HepG2 (cell line): ENCODE results near the gene ZNF684. TPM values are rescaled to one million over a fixed set of nuclear protein-coding genes. Genes with fewer than 3 reads are reported as not detected.
A peak's percentile ranks its signal among the peaks of the same experiment; 100 is the strongest.

ENCODE experiments used
- ATAC-seq: fragments of 200-7000 bp; cut with Tn5 transposase; 3 replicates; pipeline ENCODE4 v1.9.1; 2020; ENCODE audit warnings: mild to moderate bottlenecking, moderate library complexity
- BruUV-seq: library from RNA; stranded (reverse); fragments of 400-500 nt; replicated peaks from 2 replicates; lab custom pipeline; 2021; lab: Mats Ljungman, UMichigan
- CTCF ChIA-PET: fragments of 300-600 bp; formaldehyde crosslinking; extraction: SDS; loops from one replicate; lab custom pipeline; 2021; ENCODE audit warnings: low total read pairs, inconsistent platforms, low intra/inter-chr PET ratio; lab: Yijun Ruan, JAX
- POLR2A ChIA-PET: fragments of 350-600 bp; sonication (Branson Sonifier 250); formaldehyde crosslinking; loops from one replicate; lab custom pipeline; 2020; ENCODE audit warnings: antibody characterized with exemption, inconsistent platforms; lab: Yijun Ruan, JAX
- DNase-seq: peaks from one replicate; pipeline ENCODE4 v3.0.0-alpha.2; 2015; ENCODE audit warnings: low spot score
- FAIRE-seq: peaks from 3 replicates; lab custom pipeline; 2011; peaks lifted over from hg19 to GRCh38; lab: Jason Lieb, UNC
- H2AFZ ChIP-seq: one replicate; pipeline ENCODE4 v1.6.1; 2011; ENCODE audit warnings: low read length, inconsistent platforms
- H3K27ac ChIP-seq: fragments of 300-600 bp; 3 replicates; pipeline ENCODE4 v1.8.0; 2011; ENCODE audit warnings: mixed run types, mild to moderate bottlenecking, mixed read lengths, low read length, inconsistent platforms; ENCODE audit not compliant: insufficient read depth; ENCODE audit errors: extremely low read length
- H3K27me3 ChIP-seq, 2 experiments: fragments of 200-600 bp in 1 of 2; 2 replicates in 1 of 2; 3 replicates in 1 of 2; pipeline versions ENCODE4 v1.6.0 to v1.8.0; 2011; ENCODE audit warnings: low read length in 2 of 2, mild to moderate bottlenecking in 2 of 2, moderate library complexity in 2 of 2, inconsistent platforms in 1 of 2; ENCODE audit not compliant: insufficient read depth in 2 of 2, control insufficient read depth in 1 of 2
- H3K36me3 ChIP-seq, 2 experiments: fragments of 200-600 bp in 1 of 2; replicated peaks in 1 of 2; 2 replicates in 1 of 2; 3 replicates in 1 of 2; pipeline versions ENCODE4 v1.5.1 to v1.8.0; 2011; ENCODE audit warnings: low read length in 2 of 2, inconsistent platforms in 1 of 2; ENCODE audit not compliant: insufficient read depth in 2 of 2, control insufficient read depth in 1 of 2
- H3K4me1 ChIP-seq: 2 replicates; pipeline ENCODE4 v1.5.1; 2012; ENCODE audit warnings: low read length, inconsistent platforms; ENCODE audit not compliant: insufficient read depth
- H3K4me2 ChIP-seq: 2 replicates; pipeline ENCODE4 v1.6.0; 2011; ENCODE audit warnings: low read depth, low read length, inconsistent platforms
- H3K4me3 ChIP-seq, 3 experiments: fragments of 200-600 bp in 1 of 3; sonication (generic), shearing (Covaris generic) in 1 of 3; replicated peaks in 1 of 3; 2 replicates each; pipeline ENCODE4 v1.5.1; 2011 to 2016; ENCODE audit warnings: low read length in 3 of 3, inconsistent platforms in 2 of 3, low read depth in 2 of 3, mild to moderate bottlenecking in 2 of 3, control low read depth in 1 of 3, mixed read lengths in 1 of 3; ENCODE audit not compliant: insufficient read depth in 1 of 3
- H3K79me2 ChIP-seq: one replicate; pipeline ENCODE4 v1.6.1; 2011; ENCODE audit warnings: low read length, inconsistent platforms; ENCODE audit not compliant: insufficient read depth
- H3K9ac ChIP-seq: 2 replicates; pipeline ENCODE4 v1.6.0; 2011; ENCODE audit warnings: mild to moderate bottlenecking, low read depth, low read length, inconsistent platforms; ENCODE audit not compliant: insufficient read depth
- H3K9me3 ChIP-seq: 2 replicates; pipeline ENCODE4 v1.5.1; 2012; ENCODE audit warnings: mild to moderate bottlenecking, low read length
- H4K20me1 ChIP-seq: 2 replicates; pipeline ENCODE4 v1.6.0; 2011; ENCODE audit warnings: inconsistent platforms, mild to moderate bottlenecking, low read length, moderate library complexity; ENCODE audit not compliant: insufficient read depth
- CERS6 ChIP-seq: sonication (generic); formaldehyde crosslinking; IDR thresholded peaks from 2 replicates; pipeline ENCODE4 v1.5.0; 2020; ENCODE audit warnings: missing genetic modification reagents
- EED ChIP-seq: sonication (generic); formaldehyde crosslinking; IDR thresholded peaks from 2 replicates; pipeline ENCODE4 v1.5.0; 2020; ENCODE audit warnings: mild to moderate bottlenecking, missing genetic modification reagents
- KLF6 ChIP-seq: IDR thresholded peaks from 2 replicates; pipeline ENCODE4 v1.8.0; 2016; ENCODE audit warnings: missing biosample characterization, missing genetic modification reagents
- MAFF ChIP-seq: IDR thresholded peaks from 2 replicates; pipeline ENCODE4 v1.6.1; 2011; ENCODE audit warnings: low read depth, low read length, improper control_type of control experiment
- MNT ChIP-seq: fragments of 450-650 bp; IDR thresholded peaks from 2 replicates; pipeline ENCODE4 v1.6.1; 2016
- MTF1 ChIP-seq: sonication (generic); formaldehyde crosslinking; IDR thresholded peaks from 2 replicates; pipeline ENCODE4 v1.5.0; 2020; ENCODE audit warnings: missing genetic modification reagents
- NFIC ChIP-seq: IDR thresholded peaks from 2 replicates; pipeline ENCODE4 v1.6.1; 2012; ENCODE audit warnings: mild to moderate bottlenecking, low read length, inconsistent platforms
- PRDM4 ChIP-seq: sonication (generic); formaldehyde crosslinking; IDR thresholded peaks from 2 replicates; pipeline ENCODE4 v1.9.0; 2021; ENCODE audit warnings: missing genetic modification reagents, borderline replicate concordance
- RELA ChIP-seq: sonication (generic); formaldehyde crosslinking; IDR thresholded peaks from 2 replicates; pipeline ENCODE4 v1.4.0; 2020; ENCODE audit warnings: missing genetic modification reagents
- THAP9 ChIP-seq: sonication (generic); formaldehyde crosslinking; IDR thresholded peaks from 2 replicates; pipeline ENCODE4; 2020; ENCODE audit warnings: missing genetic modification reagents, mild to moderate bottlenecking, borderline replicate concordance
- ZBTB7A ChIP-seq: sonication (generic); formaldehyde crosslinking; IDR thresholded peaks from 2 replicates; pipeline ENCODE4 v1.8.0; 2022; ENCODE audit warnings: mild to moderate bottlenecking, missing genetic modification reagents
- WGBS: methylation state at CpG from one replicate; pipeline ENCODE4 v1.1.6; 2017; ENCODE audit warnings: low lambda C conversion rate; 5-methylcytosine and 5-hydroxymethylcytosine counted together
- in situ Hi-C: cut with HindIII; loops from 2 replicates; pipeline ENCODE4 v1.10.0; 2017; ENCODE audit warnings: low pct_unique_long_range_greater_than_20kb; ENCODE audit not compliant: extremely low pct_ligation_motif_present
- intact Hi-C: fragments of 100-400 bp; cut with micrococcal nuclease; formaldehyde crosslinking; loops from one replicate; pipeline ENCODE4 v1.10.0; 2022; ENCODE audit not compliant: unreplicated experiment
- polyA plus RNA-seq, 8 experiments: library from polyadenylated mRNA; depleted of rRNA in 3 of 8; stranded (reverse) in 7 of 8; unstranded in 1 of 8; fragments of >200 nt; fragmentation: Illumina TruSeq in 4 of 8; extraction: Trizol in 4 of 8; gene quantifications; 2 replicates each; pipeline versions ENCODE4 v1.2.1 to v1.2.3, GENCODE V29; 2011 to 2016; ENCODE audit warnings: low read depth in 4 of 8, missing spikeins in 1 of 8, mixed read lengths in 1 of 8; ENCODE audit not compliant: insufficient read depth in 1 of 8
- total RNA-seq, 5 experiments: library from RNA; depleted of rRNA; stranded (reverse); fragments of >200 nt; fragmentation: Illumina TruSeq; extraction: Trizol; gene quantifications; 2 replicates each; pipeline ENCODE4 v1.2.3, GENCODE V29; 2016; ENCODE audit warnings: low read depth in 1 of 5

Gene ZNF684
- total and polyA plus RNA-seq, 2 of the 13 experiments (the other 11 are each of a cell fraction or from before 2014, with no cell fraction given) = 6.5 to 15.2 TPM

GRCh38 chr1:40593449-40594186 lies 62.2 kb downstream of the ZNF684 start (continued):
- TF ChIP-seq PRDM4 (CRISPR knock-in tag) = no peak
- no peak for TF ChIP-seq NFIC
- TF ChIP-seq MAFF = no peak

GRCh38 chr1:40594187-40594531 lies 62.7 kb downstream of the ZNF684 start:
- in situ Hi-C loops = no loop called here
- no peak for DNase-seq
- no peak overlapping the region for H3K27ac ChIP-seq
- no TSS peak for BruUV-seq
- peaks cover 0 to 19% of the 10 kb centered on the region in 2 experiments; a peak in 2 of 5 replicates for H3K27me3 ChIP-seq
- WGBS = 11% methylated on average over 3 of the region's 3 CpGs
- ChIA-PET POLR2A (no interaction called here), CTCF (no interaction called here)
- H4K20me1 ChIP-seq = no peaks in the 10 kb centered on the region
- H2AFZ ChIP-seq = no peak overlapping the region
- intact Hi-C loops = no loop called here
- no peaks in the 10 kb centered on the region; the same call in 1 of the 2 replicates for H3K4me1 ChIP-seq
- H3K79me2 ChIP-seq = no peaks in the 10 kb centered on the region
- no peak for FAIRE-seq
- no peaks in the 10 kb centered on the region for H3K36me3 ChIP-seq
- TF ChIP-seq CERS6 (no peak), MNT (peak; percentile 46; the same call in 1 of the 2 replicates), THAP9 (CRISPR knock-in tag) (no peak), RELA (CRISPR knock-in tag) (no peak), MTF1 (no peak), EED (CRISPR knock-in tag) (no peak), KLF6 (no peak), ZBTB7A (no peak)
- no peak overlapping the region for H3K4me2 ChIP-seq
- H3K9me3 ChIP-seq = no peaks in the 10 kb centered on the region
- ATAC-seq = no peak
- no peak overlapping the region for H3K4me3 ChIP-seq
- no peak overlapping the region for H3K9ac ChIP-seq
